ENCODE data around the gene SMYD2. TPM values are rescaled to one million over a fixed set of nuclear protein-coding genes. Genes with fewer than 3 reads are reported as not detected.

The SMYD2 gene
- total and polyA plus RNA-seq, 2 of the 8 experiments (the other 6 are each of a cell fraction or from before 2014, with no cell fraction given) = 3.0 to 5.2 TPM

GRCh38 chr1:214317734-214318133 lies 36.8 kb downstream of the SMYD2 start (continued):
- TF ChIP-seq, protein P1, sequence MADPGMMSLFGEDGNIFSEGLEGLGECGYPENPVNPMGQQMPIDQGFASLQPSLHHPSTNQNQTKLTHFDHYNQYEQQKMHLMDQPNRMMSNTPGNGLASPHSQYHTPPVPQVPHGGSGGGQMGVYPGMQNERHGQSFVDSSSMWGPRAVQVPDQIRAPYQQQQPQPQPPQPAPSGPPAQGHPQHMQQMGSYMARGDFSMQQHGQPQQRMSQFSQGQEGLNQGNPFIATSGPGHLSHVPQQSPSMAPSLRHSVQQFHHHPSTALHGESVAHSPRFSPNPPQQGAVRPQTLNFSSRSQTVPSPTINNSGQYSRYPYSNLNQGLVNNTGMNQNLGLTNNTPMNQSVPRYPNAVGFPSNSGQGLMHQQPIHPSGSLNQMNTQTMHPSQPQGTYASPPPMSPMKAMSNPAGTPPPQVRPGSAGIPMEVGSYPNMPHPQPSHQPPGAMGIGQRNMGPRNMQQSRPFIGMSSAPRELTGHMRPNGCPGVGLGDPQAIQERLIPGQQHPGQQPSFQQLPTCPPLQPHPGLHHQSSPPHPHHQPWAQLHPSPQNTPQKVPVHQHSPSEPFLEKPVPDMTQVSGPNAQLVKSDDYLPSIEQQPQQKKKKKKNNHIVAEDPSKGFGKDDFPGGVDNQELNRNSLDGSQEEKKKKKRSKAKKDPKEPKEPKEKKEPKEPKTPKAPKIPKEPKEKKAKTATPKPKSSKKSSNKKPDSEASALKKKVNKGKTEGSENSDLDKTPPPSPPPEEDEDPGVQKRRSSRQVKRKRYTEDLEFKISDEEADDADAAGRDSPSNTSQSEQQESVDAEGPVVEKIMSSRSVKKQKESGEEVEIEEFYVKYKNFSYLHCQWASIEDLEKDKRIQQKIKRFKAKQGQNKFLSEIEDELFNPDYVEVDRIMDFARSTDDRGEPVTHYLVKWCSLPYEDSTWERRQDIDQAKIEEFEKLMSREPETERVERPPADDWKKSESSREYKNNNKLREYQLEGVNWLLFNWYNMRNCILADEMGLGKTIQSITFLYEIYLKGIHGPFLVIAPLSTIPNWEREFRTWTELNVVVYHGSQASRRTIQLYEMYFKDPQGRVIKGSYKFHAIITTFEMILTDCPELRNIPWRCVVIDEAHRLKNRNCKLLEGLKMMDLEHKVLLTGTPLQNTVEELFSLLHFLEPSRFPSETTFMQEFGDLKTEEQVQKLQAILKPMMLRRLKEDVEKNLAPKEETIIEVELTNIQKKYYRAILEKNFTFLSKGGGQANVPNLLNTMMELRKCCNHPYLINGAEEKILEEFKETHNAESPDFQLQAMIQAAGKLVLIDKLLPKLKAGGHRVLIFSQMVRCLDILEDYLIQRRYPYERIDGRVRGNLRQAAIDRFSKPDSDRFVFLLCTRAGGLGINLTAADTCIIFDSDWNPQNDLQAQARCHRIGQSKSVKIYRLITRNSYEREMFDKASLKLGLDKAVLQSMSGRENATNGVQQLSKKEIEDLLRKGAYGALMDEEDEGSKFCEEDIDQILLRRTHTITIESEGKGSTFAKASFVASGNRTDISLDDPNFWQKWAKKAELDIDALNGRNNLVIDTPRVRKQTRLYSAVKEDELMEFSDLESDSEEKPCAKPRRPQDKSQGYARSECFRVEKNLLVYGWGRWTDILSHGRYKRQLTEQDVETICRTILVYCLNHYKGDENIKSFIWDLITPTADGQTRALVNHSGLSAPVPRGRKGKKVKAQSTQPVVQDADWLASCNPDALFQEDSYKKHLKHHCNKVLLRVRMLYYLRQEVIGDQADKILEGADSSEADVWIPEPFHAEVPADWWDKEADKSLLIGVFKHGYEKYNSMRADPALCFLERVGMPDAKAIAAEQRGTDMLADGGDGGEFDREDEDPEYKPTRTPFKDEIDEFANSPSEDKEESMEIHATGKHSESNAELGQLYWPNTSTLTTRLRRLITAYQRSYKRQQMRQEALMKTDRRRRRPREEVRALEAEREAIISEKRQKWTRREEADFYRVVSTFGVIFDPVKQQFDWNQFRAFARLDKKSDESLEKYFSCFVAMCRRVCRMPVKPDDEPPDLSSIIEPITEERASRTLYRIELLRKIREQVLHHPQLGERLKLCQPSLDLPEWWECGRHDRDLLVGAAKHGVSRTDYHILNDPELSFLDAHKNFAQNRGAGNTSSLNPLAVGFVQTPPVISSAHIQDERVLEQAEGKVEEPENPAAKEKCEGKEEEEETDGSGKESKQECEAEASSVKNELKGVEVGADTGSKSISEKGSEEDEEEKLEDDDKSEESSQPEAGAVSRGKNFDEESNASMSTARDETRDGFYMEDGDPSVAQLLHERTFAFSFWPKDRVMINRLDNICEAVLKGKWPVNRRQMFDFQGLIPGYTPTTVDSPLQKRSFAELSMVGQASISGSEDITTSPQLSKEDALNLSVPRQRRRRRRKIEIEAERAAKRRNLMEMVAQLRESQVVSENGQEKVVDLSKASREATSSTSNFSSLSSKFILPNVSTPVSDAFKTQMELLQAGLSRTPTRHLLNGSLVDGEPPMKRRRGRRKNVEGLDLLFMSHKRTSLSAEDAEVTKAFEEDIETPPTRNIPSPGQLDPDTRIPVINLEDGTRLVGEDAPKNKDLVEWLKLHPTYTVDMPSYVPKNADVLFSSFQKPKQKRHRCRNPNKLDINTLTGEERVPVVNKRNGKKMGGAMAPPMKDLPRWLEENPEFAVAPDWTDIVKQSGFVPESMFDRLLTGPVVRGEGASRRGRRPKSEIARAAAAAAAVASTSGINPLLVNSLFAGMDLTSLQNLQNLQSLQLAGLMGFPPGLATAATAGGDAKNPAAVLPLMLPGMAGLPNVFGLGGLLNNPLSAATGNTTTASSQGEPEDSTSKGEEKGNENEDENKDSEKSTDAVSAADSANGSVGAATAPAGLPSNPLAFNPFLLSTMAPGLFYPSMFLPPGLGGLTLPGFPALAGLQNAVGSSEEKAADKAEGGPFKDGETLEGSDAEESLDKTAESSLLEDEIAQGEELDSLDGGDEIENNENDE (IDR thresholded peaks at IDR 0.05; ENCODE audit: insufficient replicate concordance, low read length) = no peak
- TF ChIP-seq RBBP5 (IDR thresholded peaks at IDR 0.05; ENCODE audit: borderline replicate concordance, low read depth, low read length) (no peak), RFX5 (IDR thresholded peaks at IDR 0.05; ENCODE audit: borderline replicate concordance, low read depth, low read length) (no peak)

Measured in H1 (cell line).